SK-N-MC (cell line): ENCODE data around the gene NUB1.

Experiments used
- DNase-seq: peaks from one replicate; pipeline ENCODE4 v3.0.0-alpha.2; 2011; ENCODE audit warnings: low read depth, low spot score
- H3K27ac ChIP-seq: fragments of 200-600 bp; sonication (generic); 2 replicates; pipeline ENCODE4 v1.5.1; 2016; ENCODE audit warnings: mixed run types
- H3K36me3 ChIP-seq: fragments of 200-600 bp; sonication (generic); 2 replicates; pipeline ENCODE4 v1.6.1; 2017; ENCODE audit warnings: antibody characterized with exemption, low read length, mixed read lengths; ENCODE audit not compliant: insufficient read depth
- H3K4me3 ChIP-seq: fragments of 200-600 bp; sonication (generic); 2 replicates; pipeline ENCODE4 v1.5.1; 2016
- H3K9ac ChIP-seq: fragments of 200-600 bp; sonication (generic); 2 replicates; pipeline ENCODE4 v1.8.0; 2017; ENCODE audit warnings: mixed run types, mixed read lengths; ENCODE audit not compliant: insufficient read length
- H3K9me3 ChIP-seq: fragments of 200-600 bp; sonication (generic); 2 replicates; pipeline ENCODE4 v1.6.1; 2017; ENCODE audit warnings: low read depth, mild to moderate bottlenecking, antibody characterized with exemption, low read length, moderate library complexity, mixed read lengths
- EZH2 ChIP-seq: fragments of 200-600 bp; sonication (generic); IDR thresholded peaks from one replicate; pipeline ENCODE4 v1.6.1; 2017; ENCODE audit warnings: antibody characterized with exemption
- FOXP2 ChIP-seq: optimal IDR thresholded peaks from 2 replicates; pipeline ENCODE3; 2011; ENCODE audit warnings: mild to moderate bottlenecking, moderate library complexity; ENCODE audit not compliant: insufficient read depth; ENCODE audit errors: extremely low read length, control extremely low read depth
- POLR2AphosphoS5 ChIP-seq: IDR thresholded peaks from 2 replicates; pipeline ENCODE4 v1.6.1; 2012; ENCODE audit warnings: mild to moderate bottlenecking, low read depth, low read length, borderline replicate concordance

Gene NUB1

DNA sequence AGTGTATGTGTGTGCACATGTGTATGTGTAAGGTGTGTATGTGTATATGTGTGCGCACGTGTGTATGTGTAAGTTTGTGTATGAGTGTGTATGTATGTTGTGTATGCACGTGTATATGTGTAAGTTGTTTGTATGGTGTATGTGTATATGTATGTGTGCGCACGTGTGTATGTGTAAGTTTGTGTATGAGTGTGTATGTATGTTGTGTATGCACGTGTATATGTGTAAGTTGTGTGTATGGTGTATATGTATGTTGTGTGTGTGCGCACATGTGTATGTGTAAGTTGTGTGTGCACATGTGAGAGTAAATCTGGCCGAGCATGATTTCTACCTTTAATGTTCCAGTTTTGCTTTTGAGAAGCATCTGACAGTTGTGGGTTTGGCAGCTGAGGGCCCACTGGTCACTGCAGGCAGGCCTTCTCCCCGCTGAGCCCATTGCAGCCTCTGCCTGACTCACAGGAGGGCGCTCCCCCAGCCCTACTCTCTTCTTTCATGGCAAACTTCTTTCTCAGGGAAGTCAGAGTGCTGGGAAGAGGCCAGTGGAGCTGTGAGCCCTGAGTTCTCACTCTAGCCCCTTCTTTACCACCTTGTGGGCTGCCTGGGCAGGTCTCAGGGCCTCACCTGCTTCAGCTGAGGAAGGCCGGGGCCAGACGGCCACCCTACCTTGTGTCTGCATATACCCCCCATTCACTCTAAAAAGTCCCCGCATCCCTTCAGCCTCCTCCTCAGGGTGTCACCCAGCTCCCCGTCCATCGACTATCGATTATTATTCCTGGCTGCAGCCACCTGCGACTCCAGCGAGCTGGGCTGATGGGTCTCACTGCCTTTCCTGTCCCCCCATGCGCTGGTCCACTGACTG lies 57.1 kb downstream of the NUB1 start:
- no peak for DNase-seq
- no peak for TF ChIP-seq POLR2AphosphoS5
- TF ChIP-seq EZH2 = no peak
- no peak for TF ChIP-seq FOXP2
- no peak overlapping the region for H3K4me3 ChIP-seq

DNA sequence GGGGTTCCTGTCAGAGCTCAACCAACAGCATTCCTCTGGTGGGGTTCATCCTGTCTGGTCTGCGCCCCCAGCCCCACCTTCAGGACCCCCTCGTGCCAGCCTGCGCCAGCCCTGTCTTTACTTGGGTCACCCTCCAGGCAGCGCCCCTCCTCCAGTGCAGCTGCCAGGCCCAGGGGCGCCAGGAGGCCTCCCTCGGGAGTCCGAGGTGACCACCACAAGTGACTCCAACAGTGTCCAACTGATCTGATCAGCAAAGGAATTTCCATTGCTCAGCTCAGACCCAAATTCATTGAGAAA lies 57.6 kb downstream of the NUB1 start:
- Histone ChIP-seq H3K27ac (no peak overlapping the region), H3K9ac (no peak overlapping the region), H3K36me3 (no peaks in the 10 kb centered on the region; the same call in 1 of the 2 replicates), H3K9me3 (no peaks in the 10 kb centered on the region), H3K4me3 (no peak overlapping the region)
- TF ChIP-seq FOXP2 (no peak), EZH2 (no peak), POLR2AphosphoS5 (no peak)
- DNase-seq = no peak

More for the DNA sequence above, 57.1 kb downstream of the NUB1 start:
- no peaks in the 10 kb centered on the region; the same call in 1 of the 2 replicates for H3K36me3 ChIP-seq
- no peak overlapping the region for H3K9ac ChIP-seq
- H3K27ac ChIP-seq = no peak overlapping the region
- H3K9me3 ChIP-seq = no peaks in the 10 kb centered on the region

DNA sequence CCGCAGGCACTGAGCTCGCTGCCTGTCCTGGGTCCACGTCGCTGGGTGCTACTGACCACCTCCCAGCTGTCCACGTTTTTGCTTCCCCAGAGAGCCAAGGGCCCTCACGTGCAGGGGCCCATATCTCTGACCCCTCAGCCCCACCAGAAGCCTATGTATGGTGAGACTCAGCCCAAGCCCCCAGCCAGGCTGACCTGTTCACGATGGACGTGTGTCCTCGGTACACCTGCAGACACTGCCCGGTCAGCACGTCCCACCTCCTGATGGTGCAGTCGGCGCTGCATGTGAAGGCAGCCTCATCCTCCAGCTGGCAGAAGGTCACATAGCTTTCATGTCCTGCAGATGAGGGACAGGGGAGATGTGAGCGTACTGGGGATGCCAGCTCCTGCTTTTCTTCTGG lies 58.3 kb downstream of the NUB1 start:
- Histone ChIP-seq H3K36me3 (no peaks in the 10 kb centered on the region; the same call in 1 of the 2 replicates), H3K27ac (no peak overlapping the region), H3K4me3 (no peak overlapping the region), H3K9me3 (no peaks in the 10 kb centered on the region), H3K9ac (no peak overlapping the region)
- TF ChIP-seq POLR2AphosphoS5 = no peak
- TF ChIP-seq EZH2 = no peak
- no peak for TF ChIP-seq FOXP2
- DNase-seq = no peak

DNA sequence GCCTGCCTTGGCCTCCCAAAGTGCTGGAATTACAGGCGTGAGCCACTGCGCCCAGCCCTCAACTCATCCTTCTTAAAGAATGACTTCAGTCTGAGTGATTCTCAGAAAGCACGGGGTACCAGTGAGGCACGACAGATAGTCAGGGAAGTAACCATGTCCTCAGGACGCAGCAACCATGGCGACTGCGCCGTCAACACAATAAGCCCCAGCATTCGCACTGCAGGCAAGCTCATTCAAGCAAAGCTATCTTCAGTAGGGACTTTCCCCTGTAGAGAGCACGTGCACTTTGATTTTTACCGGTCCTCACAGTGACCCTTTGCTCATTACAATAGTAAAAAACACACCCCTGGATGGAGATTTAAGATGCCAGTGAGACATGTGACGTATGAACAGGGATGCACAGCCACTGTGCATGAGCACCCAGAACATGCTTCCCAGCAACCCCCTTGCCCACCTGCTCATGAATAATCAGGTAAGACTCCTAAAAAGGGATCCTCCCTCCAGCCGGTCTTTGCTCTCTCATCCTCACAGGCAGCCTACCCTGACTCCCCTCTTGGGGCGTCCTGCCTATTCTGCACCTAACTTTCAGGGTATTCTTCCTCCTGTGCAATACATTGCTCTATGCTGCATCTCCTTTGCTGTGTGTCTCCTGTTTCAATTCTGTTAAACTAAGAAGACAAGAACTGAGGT lies 59.2 kb downstream of the NUB1 start:
- Histone ChIP-seq H3K4me3 (no peak overlapping the region), H3K9ac (no peak overlapping the region), H3K9me3 (no peaks in the 10 kb centered on the region), H3K36me3 (no peaks in the 10 kb centered on the region; the same call in 1 of the 2 replicates), H3K27ac (no peak overlapping the region)
- no peak for DNase-seq
- no peak for TF ChIP-seq EZH2
- no peak for TF ChIP-seq POLR2AphosphoS5
- no peak for TF ChIP-seq FOXP2

DNA sequence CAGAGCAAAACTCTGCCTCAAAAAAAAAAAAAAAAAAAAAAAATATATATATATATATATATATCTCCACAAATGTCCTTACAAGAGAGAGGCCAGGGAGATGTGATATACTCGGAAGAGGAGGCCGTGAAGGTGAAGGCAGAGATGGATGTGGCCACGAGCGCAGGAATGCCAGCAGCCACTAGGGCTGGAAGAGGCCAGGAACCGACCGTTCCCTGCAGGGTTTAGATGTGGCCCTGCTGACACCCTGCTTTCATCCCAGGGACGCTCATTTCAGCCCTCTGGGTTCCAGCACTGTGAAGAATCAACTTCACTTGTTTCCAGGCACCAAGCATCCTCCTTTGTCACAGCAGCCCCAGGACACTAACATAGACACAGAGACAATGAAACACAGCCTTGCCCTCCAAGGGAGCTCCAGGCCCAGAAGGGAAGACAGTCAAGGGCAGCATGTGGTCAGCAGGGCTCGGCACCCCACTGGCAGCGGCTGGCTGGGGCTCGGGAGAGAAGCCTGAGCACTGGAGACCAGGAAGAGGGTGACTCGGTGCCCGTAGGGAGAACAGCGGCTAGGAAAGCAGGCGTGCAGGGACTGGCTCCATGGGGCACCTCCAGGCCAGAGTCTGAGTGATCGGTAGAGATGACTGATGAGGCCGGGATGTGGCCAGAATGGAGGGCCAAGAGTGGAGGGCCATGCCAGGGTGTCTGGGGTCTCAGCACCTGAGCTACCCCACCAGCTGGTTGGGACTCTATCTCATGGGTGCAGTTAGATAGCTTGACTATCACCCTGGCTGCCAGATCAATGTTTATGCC lies 60.6 kb downstream of the NUB1 start:
- Histone ChIP-seq H3K9ac (no peak overlapping the region), H3K36me3 (no peaks in the 10 kb centered on the region; the same call in 1 of the 2 replicates), H3K4me3 (no peak overlapping the region), H3K9me3 (no peaks in the 10 kb centered on the region), H3K27ac (no peak overlapping the region)
- TF ChIP-seq FOXP2 (no peak), POLR2AphosphoS5 (no peak), EZH2 (no peak)
- no peak for DNase-seq

DNA sequence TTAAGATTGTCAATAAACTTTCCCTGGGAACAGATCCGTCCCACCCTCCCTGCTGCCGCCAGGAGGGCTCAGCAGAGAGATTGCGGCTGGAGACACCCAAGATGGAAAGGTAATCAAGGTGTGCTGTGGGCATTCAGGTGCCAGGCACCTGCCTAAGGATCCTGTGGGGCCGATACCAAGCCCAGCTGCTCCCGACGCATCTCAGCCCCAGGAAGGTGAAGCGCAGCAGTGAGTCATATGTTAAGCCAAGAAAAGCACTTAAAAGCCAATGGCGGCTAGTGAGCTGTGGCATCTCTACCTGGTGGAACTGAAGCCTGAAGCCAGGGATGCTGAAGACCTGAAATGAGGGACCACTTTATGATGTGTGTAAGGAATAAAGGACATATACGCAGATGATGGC lies 62.2 kb downstream of the NUB1 start:
- H3K27ac ChIP-seq = peak overlapping the region; percentile 61

DNA sequence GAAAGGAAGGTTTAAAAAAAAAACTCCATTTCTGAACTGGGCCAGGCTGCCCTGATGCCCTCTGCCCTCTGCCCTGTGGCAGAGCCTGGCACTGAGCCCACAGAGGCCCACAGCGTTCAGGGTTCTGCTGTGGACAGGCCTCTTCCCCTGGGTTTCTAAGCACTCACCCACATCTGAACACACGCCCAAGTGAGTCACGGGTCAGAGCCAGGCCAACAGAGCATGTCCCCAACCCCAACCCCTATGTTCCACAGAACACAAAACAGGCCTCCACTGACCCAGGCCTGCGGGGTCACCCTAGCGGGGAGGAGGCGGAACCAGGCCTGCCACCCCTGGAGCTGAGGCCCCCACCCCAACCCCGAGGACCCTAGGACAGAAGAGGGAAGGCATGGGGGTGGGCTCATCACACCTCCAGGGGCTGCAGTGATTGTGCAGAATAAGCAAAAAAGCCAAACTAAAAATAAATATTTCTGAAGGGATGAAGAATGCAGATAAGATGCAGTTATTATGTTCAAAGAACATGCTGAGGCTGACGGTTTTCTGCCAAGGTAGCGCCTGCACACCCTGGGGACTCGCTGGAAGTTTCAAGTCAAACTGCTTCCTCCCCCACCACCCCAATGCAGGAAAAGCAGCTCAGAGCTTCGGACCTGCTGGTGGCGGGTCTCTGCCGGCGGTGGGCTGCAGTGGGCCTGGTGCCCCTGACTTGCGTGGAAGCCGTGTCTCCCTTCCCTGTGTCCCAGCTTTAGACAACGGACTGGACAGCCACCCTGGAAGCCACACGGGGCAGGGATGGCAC lies 62.8 kb downstream of the NUB1 start:
- peak overlapping the region; percentile 40; the same call in 1 of the 2 replicates for H3K27ac ChIP-seq
- H3K9ac ChIP-seq = no peak overlapping the region
- no peak for DNase-seq

More for the DNA sequence above, 62.2 kb downstream of the NUB1 start:
- no peaks in the 10 kb centered on the region; the same call in 1 of the 2 replicates for H3K36me3 ChIP-seq
- no peak for TF ChIP-seq POLR2AphosphoS5
- TF ChIP-seq FOXP2 = no peak
- no peak for TF ChIP-seq EZH2
- H3K9me3 ChIP-seq = no peaks in the 10 kb centered on the region
- peak overlapping the region; percentile 42; the same call in 1 of the 2 replicates for H3K4me3 ChIP-seq
- H3K9ac ChIP-seq = no peak overlapping the region
- DNase-seq = no peak

DNA sequence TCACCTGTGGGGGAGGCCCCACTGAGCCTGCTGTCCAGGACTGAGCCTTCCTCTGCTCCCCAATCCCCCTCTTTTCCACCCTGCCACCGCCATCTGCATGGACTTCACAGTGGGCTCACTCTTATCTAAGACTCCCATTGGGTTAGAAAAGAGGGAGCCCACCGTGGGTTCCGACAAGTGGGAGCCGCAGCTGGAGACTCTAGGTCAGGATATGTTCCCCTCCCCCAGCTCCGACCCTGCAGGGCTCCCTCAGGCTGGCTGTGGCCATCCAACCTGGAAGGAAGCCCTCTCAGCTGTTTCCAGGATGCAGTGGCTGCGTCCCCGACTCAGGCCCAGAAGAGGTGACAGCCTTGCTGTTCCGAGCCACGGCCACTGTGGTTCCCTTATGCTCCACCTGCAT lies 63.4 kb downstream of the NUB1 start:
- peak overlapping the region; percentile 40 for H3K4me3 ChIP-seq
- no peak for TF ChIP-seq EZH2
- H3K36me3 ChIP-seq = no peaks in the 10 kb centered on the region
- H3K27ac ChIP-seq = peak overlapping the region; percentile 40; the same call in 1 of the 2 replicates
- H3K9ac ChIP-seq = no peak overlapping the region
- DNase-seq = no peak
- H3K9me3 ChIP-seq = no peaks in the 10 kb centered on the region

More for the DNA sequence above, 62.8 kb downstream of the NUB1 start:
- no peak for TF ChIP-seq POLR2AphosphoS5
- Histone ChIP-seq H3K36me3 (no peaks in the 10 kb centered on the region), H3K9me3 (no peaks in the 10 kb centered on the region), H3K4me3 (peak overlapping the region; percentile 40)
